Stimulated activated naive CD8-positive, alpha-beta T cell treated with anti-CD3 and anti-CD28 coated beads, Interleukin-15, Interleukin-2, amounts not matched to agents 100 ng/mL and 50 ng/mL, for 24 hours (primary cell): ENCODE measurements around the gene EXOC7.

ENCODE experiments used
- H3K27ac Mint-ChIP-seq: one replicate; pipeline ENCODE4 v1.8.0; 2021; ENCODE audit warnings: mild to moderate bottlenecking, mixed read lengths
- H3K27me3 Mint-ChIP-seq: one replicate; pipeline ENCODE4 v1.8.0; 2021; ENCODE audit warnings: mixed read lengths
- H3K36me3 Mint-ChIP-seq: one replicate; pipeline ENCODE4 v1.8.0; 2021; ENCODE audit warnings: low read depth, mixed read lengths
- H3K4me1 Mint-ChIP-seq: one replicate; pipeline ENCODE4 v1.8.0; 2021; ENCODE audit warnings: low read depth, mixed read lengths
- H3K4me3 Mint-ChIP-seq: one replicate; pipeline ENCODE4 v1.8.0; 2021; ENCODE audit warnings: mild to moderate bottlenecking, mixed read lengths
- H3K9me3 Mint-ChIP-seq: one replicate; pipeline ENCODE4 v1.8.0; 2021; ENCODE audit warnings: mixed read lengths

Gene EXOC7

GRCh38 chr17:76131692-76132573 lies 28.3 kb upstream of the EXOC7 start:
- H3K4me3 Mint-ChIP-seq = no peak overlapping the region
- H3K27me3 Mint-ChIP-seq = no peaks in the 10 kb centered on the region
- no peak overlapping the region for H3K27ac Mint-ChIP-seq
- peaks cover 28% of the 10 kb centered on the region for H3K4me1 Mint-ChIP-seq
- no peaks in the 10 kb centered on the region for H3K9me3 Mint-ChIP-seq
- no peaks in the 10 kb centered on the region for H3K36me3 Mint-ChIP-seq

GRCh38 chr17:76131051-76131691 lies 27.6 kb upstream of the EXOC7 start:
- H3K27ac Mint-ChIP-seq = no peak overlapping the region
- no peaks in the 10 kb centered on the region for H3K36me3 Mint-ChIP-seq
- no peak overlapping the region for H3K4me3 Mint-ChIP-seq
- no peaks in the 10 kb centered on the region for H3K9me3 Mint-ChIP-seq
- H3K27me3 Mint-ChIP-seq = no peaks in the 10 kb centered on the region
- H3K4me1 Mint-ChIP-seq = peaks cover 34% of the 10 kb centered on the region

DNA sequence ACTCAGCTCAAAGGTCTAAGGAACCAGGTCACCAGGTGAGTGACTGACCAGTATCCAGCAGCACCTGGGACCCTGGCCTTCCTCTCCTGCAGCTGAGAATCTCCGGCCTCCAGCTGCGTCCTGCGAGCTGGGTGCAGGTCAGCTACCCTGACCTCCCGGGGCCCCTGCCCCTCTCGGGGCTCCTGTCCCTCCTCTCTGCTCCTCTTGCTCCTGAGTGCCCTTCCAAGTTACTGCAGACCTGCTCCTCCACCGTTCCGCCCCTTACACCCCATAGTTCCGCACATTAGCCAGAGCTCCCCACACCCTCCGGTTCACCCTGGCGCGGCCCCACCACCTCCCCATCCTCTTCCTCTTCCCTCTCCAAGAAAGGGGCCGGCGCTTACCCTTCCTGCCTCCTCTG lies 26.9 kb upstream of the EXOC7 start:
- H3K4me1 Mint-ChIP-seq = peaks cover 29% of the 10 kb centered on the region
- H3K27ac Mint-ChIP-seq = no peak overlapping the region
- no peaks in the 10 kb centered on the region for H3K36me3 Mint-ChIP-seq
- no peak overlapping the region for H3K4me3 Mint-ChIP-seq
- no peaks in the 10 kb centered on the region for H3K9me3 Mint-ChIP-seq
- no peaks in the 10 kb centered on the region for H3K27me3 Mint-ChIP-seq

GRCh38 chr17:76125922-76126321 lies 22.3 kb upstream of the EXOC7 start:
- H3K27ac Mint-ChIP-seq = no peak overlapping the region
- H3K27me3 Mint-ChIP-seq = no peaks in the 10 kb centered on the region
- no peaks in the 10 kb centered on the region for H3K36me3 Mint-ChIP-seq
- H3K4me3 Mint-ChIP-seq = no peak overlapping the region
- no peaks in the 10 kb centered on the region for H3K9me3 Mint-ChIP-seq
- H3K4me1 Mint-ChIP-seq = peaks cover 20% of the 10 kb centered on the region

GRCh38 chr17:76125391-76125675 lies 21.7 kb upstream of the EXOC7 start:
- Mint-ChIP-seq H3K27ac (no peak overlapping the region), H3K4me3 (no peak overlapping the region), H3K9me3 (no peaks in the 10 kb centered on the region), H3K36me3 (no peaks in the 10 kb centered on the region), H3K27me3 (no peaks in the 10 kb centered on the region), H3K4me1 (peaks cover 20% of the 10 kb centered on the region)

GRCh38 chr17:76124582-76125390 lies 21.2 kb upstream of the EXOC7 start:
- Mint-ChIP-seq H3K27me3 (no peaks in the 10 kb centered on the region), H3K4me3 (no peak overlapping the region), H3K9me3 (no peaks in the 10 kb centered on the region), H3K36me3 (no peaks in the 10 kb centered on the region), H3K27ac (peak overlapping the region; percentile 5), H3K4me1 (peaks cover 20% of the 10 kb centered on the region)

DNA sequence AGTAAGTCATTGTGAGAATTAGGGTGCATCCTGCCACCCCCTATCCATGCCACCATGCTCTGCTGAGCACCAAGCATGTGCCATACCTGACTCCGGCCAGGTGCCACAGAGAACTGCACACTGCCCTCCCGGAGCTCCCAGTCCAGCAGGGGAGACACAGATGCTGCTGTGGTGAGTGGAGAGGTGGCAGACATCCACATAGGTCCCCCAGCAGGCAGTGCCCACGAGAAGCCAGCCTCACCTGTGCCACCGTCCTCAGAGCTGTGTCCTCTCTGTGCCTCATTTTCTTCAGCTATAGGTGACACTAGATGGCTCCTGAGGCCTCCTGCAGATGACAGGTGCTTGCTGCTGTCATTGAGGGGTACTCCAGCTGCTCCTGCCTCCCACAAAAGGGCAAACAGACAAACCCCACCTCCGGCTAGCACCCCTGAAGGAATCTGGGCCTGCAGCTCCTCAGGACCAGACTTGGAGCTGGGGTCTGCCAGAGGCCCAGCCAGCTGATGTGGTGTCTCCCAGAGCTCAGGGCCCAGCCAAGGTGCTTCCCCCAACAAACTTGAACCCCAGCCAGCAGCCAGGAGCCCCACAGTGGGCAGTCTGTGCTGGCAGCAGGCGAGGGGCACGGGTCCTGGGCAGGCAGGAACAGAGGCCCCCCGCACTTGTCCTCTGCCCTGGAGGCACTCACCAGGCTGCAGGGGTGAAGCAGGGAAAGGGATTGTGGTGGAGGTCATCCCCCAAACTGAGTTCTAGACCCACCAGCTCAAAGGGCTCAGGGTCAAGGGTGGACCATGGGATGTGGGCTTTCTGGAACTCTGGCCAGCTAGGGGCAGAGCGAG lies 20.4 kb upstream of the EXOC7 start:
- H3K4me3 Mint-ChIP-seq = no peak overlapping the region

DNA sequence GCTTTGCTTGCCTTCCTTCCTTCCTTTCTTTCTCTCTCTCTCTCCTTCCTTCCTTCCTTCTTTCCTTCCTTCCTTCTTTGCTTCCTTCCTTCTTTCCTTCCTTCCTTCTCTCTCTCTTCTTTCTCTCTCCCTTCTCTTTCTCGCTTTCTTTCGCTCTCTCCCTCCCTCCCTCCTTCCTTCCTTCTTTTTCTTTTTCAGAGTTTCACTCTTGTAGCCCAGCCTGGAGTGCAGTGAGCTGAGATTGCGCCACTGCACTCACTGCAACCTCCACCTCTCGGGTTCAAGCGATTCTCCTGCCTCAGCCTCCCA lies 19.6 kb upstream of the EXOC7 start:
- H3K27me3 Mint-ChIP-seq = no peaks in the 10 kb centered on the region
- peaks cover 20% of the 10 kb centered on the region for H3K4me1 Mint-ChIP-seq
- H3K4me3 Mint-ChIP-seq = no peak overlapping the region
- H3K27ac Mint-ChIP-seq = peak overlapping the region; percentile 68
- no peaks in the 10 kb centered on the region for H3K9me3 Mint-ChIP-seq
- no peaks in the 10 kb centered on the region for H3K36me3 Mint-ChIP-seq

More for the DNA sequence above, 20.4 kb upstream of the EXOC7 start:
- H3K36me3 Mint-ChIP-seq = no peaks in the 10 kb centered on the region
- H3K9me3 Mint-ChIP-seq = no peaks in the 10 kb centered on the region
- H3K27me3 Mint-ChIP-seq = no peaks in the 10 kb centered on the region
- H3K27ac Mint-ChIP-seq = no peak overlapping the region
- H3K4me1 Mint-ChIP-seq = peaks cover 20% of the 10 kb centered on the region

DNA sequence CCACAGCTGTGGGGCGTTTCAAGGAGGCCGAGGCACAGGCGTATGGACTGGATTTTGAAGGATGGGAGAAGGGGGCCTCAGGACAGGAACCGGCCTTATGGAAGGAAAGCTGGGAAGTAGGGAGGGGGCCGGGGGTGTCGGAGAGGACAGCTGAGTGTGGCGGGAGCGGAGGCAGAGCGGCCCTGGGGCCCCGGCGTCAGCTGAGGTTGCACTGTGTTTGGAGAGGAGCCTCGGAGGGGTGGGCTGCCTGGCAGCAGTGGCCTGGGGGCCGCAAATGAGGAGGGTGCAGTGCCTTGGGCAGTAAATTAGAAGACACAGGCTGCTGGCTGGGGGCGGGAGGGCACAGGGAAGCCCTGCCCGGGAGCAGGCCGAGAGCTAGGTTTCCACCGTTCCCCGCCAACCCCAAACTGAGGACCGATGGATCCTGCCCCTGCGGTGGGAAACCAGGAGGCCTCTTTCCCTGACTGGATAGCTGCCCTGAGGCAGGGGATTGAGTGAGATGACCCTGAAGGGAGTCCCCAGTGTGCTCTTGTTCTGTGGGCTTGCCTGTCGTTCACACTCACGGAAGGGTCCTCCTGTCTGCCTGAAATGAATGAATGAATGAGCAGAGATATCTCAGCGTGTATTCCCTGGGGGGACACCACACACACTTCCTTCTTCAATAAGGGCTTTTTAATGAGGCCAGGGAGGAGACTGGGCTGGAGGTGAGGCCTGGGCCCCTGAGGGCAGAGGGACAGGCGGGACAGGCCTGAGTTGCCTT lies 19.0 kb upstream of the EXOC7 start:
- peak overlapping the region; percentile 68 for H3K27ac Mint-ChIP-seq
- H3K4me3 Mint-ChIP-seq = no peak overlapping the region
- H3K27me3 Mint-ChIP-seq = no peaks in the 10 kb centered on the region
- no peaks in the 10 kb centered on the region for H3K9me3 Mint-ChIP-seq
- peaks cover 20% of the 10 kb centered on the region for H3K4me1 Mint-ChIP-seq
- H3K36me3 Mint-ChIP-seq = no peaks in the 10 kb centered on the region

DNA sequence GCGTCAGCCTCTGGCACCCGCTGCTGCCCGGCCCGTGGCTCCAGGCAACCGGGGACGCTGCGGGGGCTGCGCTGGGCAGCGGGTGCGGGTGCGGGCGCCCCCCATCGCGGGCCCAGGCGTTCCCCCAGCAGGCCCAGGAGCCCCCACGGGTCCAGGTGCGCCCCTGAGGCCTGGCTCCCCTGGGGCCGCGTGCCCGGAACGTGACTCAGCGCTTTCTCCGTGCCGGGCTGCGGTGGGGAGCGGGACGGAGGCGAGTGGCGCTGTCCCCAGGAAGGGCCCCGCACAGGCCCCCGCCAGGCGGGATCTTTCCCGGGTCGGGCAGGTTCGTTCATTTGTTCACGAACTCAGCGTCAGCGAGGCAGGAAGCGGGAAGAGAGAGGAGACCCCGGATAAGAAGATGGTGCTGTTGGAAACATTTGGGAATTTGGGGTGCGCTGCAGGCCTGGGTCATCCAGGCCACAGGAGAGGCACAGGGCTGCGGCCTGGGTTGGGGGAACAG lies 18.4 kb upstream of the EXOC7 start:
- H3K27ac Mint-ChIP-seq = peak overlapping the region; percentile 66
- no peaks in the 10 kb centered on the region for H3K9me3 Mint-ChIP-seq
- H3K4me1 Mint-ChIP-seq = peaks cover 16% of the 10 kb centered on the region
- H3K27me3 Mint-ChIP-seq = no peaks in the 10 kb centered on the region
- H3K4me3 Mint-ChIP-seq = no peak overlapping the region
- no peaks in the 10 kb centered on the region for H3K36me3 Mint-ChIP-seq

DNA sequence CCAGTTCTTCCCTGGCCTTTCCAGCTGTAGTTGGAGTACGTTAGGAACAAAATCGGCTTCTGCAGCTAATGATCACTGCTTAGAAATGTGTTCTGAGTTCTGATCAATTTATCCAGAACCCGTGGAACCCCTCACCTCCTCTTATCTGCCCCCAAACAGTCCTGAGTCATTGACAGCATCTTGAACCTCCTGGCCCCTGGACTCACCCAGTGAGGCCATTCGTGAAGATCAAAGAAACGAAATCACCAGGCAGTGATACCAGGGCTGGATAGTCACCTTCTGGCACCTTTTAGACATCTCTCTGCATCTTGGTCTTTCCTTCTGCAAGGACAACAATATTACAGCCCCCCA lies 17.0 kb upstream of the EXOC7 start:
- Mint-ChIP-seq H3K27ac (no peak overlapping the region), H3K27me3 (no peaks in the 10 kb centered on the region), H3K4me3 (no peak overlapping the region), H3K36me3 (no peaks in the 10 kb centered on the region), H3K9me3 (no peaks in the 10 kb centered on the region), H3K4me1 (peaks cover 10% of the 10 kb centered on the region)

DNA sequence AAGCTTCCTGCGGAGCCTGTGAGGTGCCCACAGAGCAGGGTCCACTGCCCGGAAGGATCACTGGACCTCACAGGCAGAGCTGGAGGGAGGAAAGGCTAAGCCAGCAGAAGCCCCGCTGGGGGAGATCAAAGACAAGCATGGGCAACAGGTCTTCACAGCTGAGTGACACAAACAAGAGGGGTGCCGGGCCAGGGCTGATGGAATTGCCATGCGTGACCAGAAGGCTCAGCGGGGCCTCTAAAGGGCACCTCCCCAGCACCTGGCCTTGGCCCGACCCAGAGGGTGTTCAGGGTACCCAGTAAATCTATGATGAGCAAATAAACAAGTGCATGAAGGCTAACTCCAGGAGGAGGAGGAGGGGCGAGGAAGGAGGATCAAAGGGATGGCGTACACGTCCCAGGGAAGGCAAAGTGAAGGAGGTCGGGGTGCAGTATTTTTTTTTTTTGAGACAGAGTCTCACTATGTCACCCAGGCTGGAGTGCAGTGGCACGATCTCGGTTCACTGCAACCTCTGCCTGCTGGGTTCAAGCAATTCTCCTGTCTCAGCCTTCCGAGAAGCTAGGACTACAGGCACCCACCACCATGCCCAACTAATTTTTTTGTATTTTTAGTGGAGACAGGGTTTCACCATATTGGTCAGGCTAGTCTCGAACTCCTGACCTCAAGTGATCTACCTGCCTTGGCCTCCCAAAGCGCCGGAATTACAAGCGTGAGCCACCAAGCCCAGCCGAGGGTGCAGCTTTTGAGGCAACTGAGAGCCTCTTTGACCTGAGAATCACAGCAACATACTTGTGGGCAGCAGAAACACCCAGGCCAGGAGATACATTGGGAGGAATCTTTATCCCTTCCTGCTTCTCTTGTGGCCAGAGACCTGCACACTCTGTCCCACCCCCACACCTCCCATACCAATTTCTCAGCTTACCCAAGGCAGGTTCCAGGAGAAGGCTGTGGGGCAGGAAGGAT lies 16.1 kb upstream of the EXOC7 start:
- H3K4me3 Mint-ChIP-seq = no peak overlapping the region
- H3K4me1 Mint-ChIP-seq = peaks cover 10% of the 10 kb centered on the region
- H3K9me3 Mint-ChIP-seq = no peaks in the 10 kb centered on the region
- H3K27ac Mint-ChIP-seq = no peak overlapping the region
- no peaks in the 10 kb centered on the region for H3K36me3 Mint-ChIP-seq
- H3K27me3 Mint-ChIP-seq = no peaks in the 10 kb centered on the region

DNA sequence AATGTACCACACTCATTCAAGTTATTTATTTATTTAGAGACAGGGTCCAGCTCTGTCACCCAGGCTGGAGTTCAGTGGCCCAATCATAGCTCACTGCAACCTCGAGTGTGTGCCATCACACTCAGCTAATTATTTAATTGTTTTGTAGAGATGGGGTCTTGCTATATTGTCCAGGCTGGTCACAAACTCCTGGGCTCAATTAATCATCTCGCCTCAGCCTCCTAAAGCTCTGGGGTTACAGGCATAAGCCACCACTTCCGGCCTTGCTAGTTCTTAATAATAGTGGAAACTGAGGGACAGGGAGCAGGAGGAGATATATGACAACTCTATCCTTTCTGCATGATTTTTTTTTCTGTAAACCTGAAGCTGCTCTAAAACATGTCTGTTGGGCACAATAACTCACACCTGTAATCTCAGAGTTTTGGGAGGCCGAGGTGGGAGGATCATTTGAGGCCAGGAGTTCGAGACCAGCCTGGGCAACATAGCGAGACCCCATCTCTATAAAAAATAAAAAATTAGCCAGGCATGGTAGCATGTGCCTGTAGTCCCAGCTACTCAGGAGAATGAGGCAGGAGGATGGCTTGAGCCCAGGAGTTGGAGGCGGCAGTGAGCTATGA lies 11.7 kb upstream of the EXOC7 start:
- no peaks in the 10 kb centered on the region for H3K27me3 Mint-ChIP-seq
- no peaks in the 10 kb centered on the region for H3K36me3 Mint-ChIP-seq
- H3K27ac Mint-ChIP-seq = no peak overlapping the region
- H3K9me3 Mint-ChIP-seq = no peaks in the 10 kb centered on the region
- H3K4me3 Mint-ChIP-seq = no peak overlapping the region
- no peaks in the 10 kb centered on the region for H3K4me1 Mint-ChIP-seq
